Measurements from ENCODE around the gene P2RY2. TPM values are rescaled to one million over a fixed set of nuclear protein-coding genes. Genes with fewer than 3 reads are reported as not detected.

P2RY2 gene
- total and polyA plus RNA-seq, 8 donors = 0.81 to 13.3 (median 1.3) TPM; not detected in 3

GRCh38 chr11:73234471-73235181 is 16.5 kb downstream of the P2RY2 start:
- H3K27ac ChIP-seq = no peak overlapping the region
- H3K9me3 ChIP-seq = no peaks in the 10 kb centered on the region
- TF ChIP-seq CTCF (IDR thresholded peaks at IDR 0.05) (no peak), EP300 (IDR thresholded peaks at IDR 0.05) (no peak), POLR2AphosphoS5 (IDR thresholded peaks at IDR 0.05) (no peak), POLR2A (IDR thresholded peaks at IDR 0.05) (no peak)
- intact Hi-C loops (cut with DNase I; ENCODE audit: low total_unique reads) = no loop called here
- DNase-seq = no peak
- peaks cover 0 to 12% (median 2%) of the 10 kb centered on the region in 4 donors for H3K4me1 ChIP-seq
- no peaks in the 10 kb centered on the region for H3K27me3 ChIP-seq
- WGBS, 5 donors = 93 to 97% (median 95%) methylated on average over 54 to 56 of the region's 56 CpGs
- H3K4me3 ChIP-seq = no peak overlapping the region
- no peaks in the 10 kb centered on the region for H3K36me3 ChIP-seq

- Histone ChIP-seq H3K4me1 (peaks cover 0 to 12% (median 8%) of the 10 kb centered on the region in 4 donors), H3K4me3 (no peak overlapping the region), H3K27ac (no peak overlapping the region), H3K36me3 (no peaks in the 10 kb centered on the region), H3K9me3 (no peaks in the 10 kb centered on the region), H3K27me3 (no peaks in the 10 kb centered on the region)
- TF ChIP-seq POLR2A (IDR thresholded peaks at IDR 0.05) = no peak
- TF ChIP-seq EP300 (IDR thresholded peaks at IDR 0.05) = no peak
- no peak for TF ChIP-seq CTCF (IDR thresholded peaks at IDR 0.05)
- no peak for TF ChIP-seq POLR2AphosphoS5 (IDR thresholded peaks at IDR 0.05)
- no peak for DNase-seq
- 88 to 96% (median 89%) methylated on average over 5 to 8 of the region's 8 CpGs for WGBS, 5 donors
- intact Hi-C loops (cut with DNase I; ENCODE audit: low total_unique reads) = no loop called here
Measured at GRCh38 chr11:73235236-73235786, 17.2 kb downstream of the P2RY2 start.

GRCh38 chr11:73236205-73236765 is 18.2 kb downstream of the P2RY2 start:
- no peak for DNase-seq
- no peak overlapping the region for H3K4me3 ChIP-seq
- intact Hi-C loops (cut with DNase I; ENCODE audit: low total_unique reads) = no loop called here
- H3K36me3 ChIP-seq = no peaks in the 10 kb centered on the region
- TF ChIP-seq CTCF (IDR thresholded peaks at IDR 0.05) = no peak
- no peak for TF ChIP-seq POLR2A (IDR thresholded peaks at IDR 0.05)
- TF ChIP-seq EP300 (IDR thresholded peaks at IDR 0.05) = no peak
- TF ChIP-seq POLR2AphosphoS5 (IDR thresholded peaks at IDR 0.05) = no peak
- no peaks in the 10 kb centered on the region for H3K9me3 ChIP-seq
- H3K4me1 ChIP-seq = peaks cover 0 to 12% (median 10%) of the 10 kb centered on the region in 4 donors
- 83 to 92% (median 87%) methylated on average over 4 of the region's 4 CpGs for WGBS, 5 donors
- H3K27me3 ChIP-seq = no peaks in the 10 kb centered on the region
- H3K27ac ChIP-seq = no peak overlapping the region

- no peaks in the 10 kb centered on the region for H3K36me3 ChIP-seq
- H3K4me3 ChIP-seq = no peak overlapping the region
- H3K9me3 ChIP-seq = no peaks in the 10 kb centered on the region
- peak in 3 of 7 experiments; percentile 29 to 44 (median 32) for TF ChIP-seq CTCF (IDR thresholded peaks at IDR 0.05)
- no peak for TF ChIP-seq EP300 (IDR thresholded peaks at IDR 0.05)
- peak; percentile 61 to 62 for DNase-seq
- no peaks in the 10 kb centered on the region for H3K27me3 ChIP-seq
- intact Hi-C loops (cut with DNase I; ENCODE audit: low total_unique reads) = no loop called here
- 53 to 69% (median 55%) methylated on average over 5 to 6 of the region's 6 CpGs for WGBS, 5 donors
- peaks cover 0 to 12% (median 10%) of the 10 kb centered on the region in 4 donors for H3K4me1 ChIP-seq
- no peak overlapping the region for H3K27ac ChIP-seq
Measured at GRCh38 chr11:73236854-73237253, 18.8 kb downstream of the P2RY2 start.
